Upper lobe of right lung (tissue), 1 donor: ENCODE measurements around the gene CASKIN1. TPM values are rescaled to one million over a fixed set of nuclear protein-coding genes. Genes with fewer than 3 reads are reported as not detected.

Source experiments
- ATAC-seq: fragments of 200-7000 bp; cut with Tn5 transposase; one replicate; pipeline ENCODE4 v1.9.1; 2020; ENCODE audit warnings: mild to moderate bottlenecking, moderate library complexity
- DNase-seq: peaks from one replicate; pipeline ENCODE4 v3.0.0-alpha.2; 2020
- H3K27ac ChIP-seq: fragments of 200-600 bp; one replicate; pipeline ENCODE4 v1.8.0; 2022
- H3K27me3 ChIP-seq: fragments of 200-600 bp; one replicate; pipeline ENCODE4 v1.8.0; 2022; ENCODE audit warnings: mild to moderate bottlenecking
- H3K36me3 ChIP-seq: fragments of 200-600 bp; one replicate; pipeline ENCODE4 v1.8.0; 2022
- H3K4me1 ChIP-seq: fragments of 200-600 bp; one replicate; pipeline ENCODE4 v1.8.0; 2022
- H3K4me3 ChIP-seq: fragments of 200-600 bp; one replicate; pipeline ENCODE4 v1.8.0; 2022; ENCODE audit warnings: mild to moderate bottlenecking
- H3K9me3 ChIP-seq: fragments of 200-600 bp; one replicate; pipeline ENCODE4 v1.8.0; 2022
- CTCF ChIP-seq: fragments of 200-600 bp; IDR thresholded peaks from one replicate; pipeline ENCODE4 v1.8.0; 2022; ENCODE audit warnings: antibody characterized with exemption
- intact Hi-C: fragments of 100-400 bp; cut with DNase I; formaldehyde crosslinking; loops from one replicate; pipeline ENCODE4 v1.11.0; 2022
- total RNA-seq: library from RNA; stranded (reverse); fragmentation: NEBNext Ultra II Directional; extraction: Animal tissue kit (Norgen Biotek cat#: 25700); gene quantifications from one replicate; pipeline ENCODE4 v1.2.1, GENCODE V29; 2021
- donor health status: DM: no; HTN: yes; CAD: no; lungs with severe emphysema.

Gene CASKIN1
- total RNA-seq, 1 donor from 2014 or later: 0.06 TPM

DNA sequence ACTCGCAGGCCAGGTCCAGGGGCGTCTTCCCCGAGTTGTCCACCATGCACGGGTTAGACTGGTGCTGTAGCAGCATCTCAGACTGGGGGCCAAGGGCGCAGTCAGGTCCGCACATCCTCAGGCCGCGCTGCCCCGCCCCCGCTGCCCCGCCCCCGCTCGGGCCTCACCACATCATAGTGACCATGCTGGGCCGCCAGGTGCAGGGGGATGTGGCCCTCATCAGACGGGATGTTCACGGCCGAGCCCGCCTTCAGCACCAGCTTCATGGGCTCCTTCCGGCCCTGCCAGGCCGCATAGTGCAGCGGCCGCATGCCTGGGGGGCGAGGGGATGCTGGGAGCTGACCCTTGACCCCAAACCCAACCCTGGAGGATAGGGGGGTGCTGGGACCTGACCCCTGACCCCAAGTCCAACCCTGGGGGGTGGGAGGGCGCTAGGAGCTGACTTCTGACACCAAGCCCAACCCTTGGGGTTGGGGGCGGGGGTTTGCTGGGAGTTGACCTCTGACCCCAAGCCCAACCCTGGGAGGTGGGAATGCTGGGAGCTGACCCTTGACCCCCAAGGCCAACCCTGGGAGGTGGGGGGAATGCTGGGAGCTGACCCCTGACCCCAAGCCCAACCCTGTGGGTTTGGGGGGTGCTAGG is 7.0 kb downstream of the CASKIN1 start:
- Histone ChIP-seq H3K36me3 (no peaks in the 10 kb centered on the region), H3K4me1 (no peaks in the 10 kb centered on the region), H3K27ac (no peak overlapping the region), H3K4me3 (no peak overlapping the region), H3K27me3 (peaks cover 8% of the 10 kb centered on the region), H3K9me3 (no peaks in the 10 kb centered on the region)
- DNase-seq: no peak
- no peak for TF ChIP-seq CTCF
- intact Hi-C loops: no loop called here
- ATAC-seq: no peak

DNA sequence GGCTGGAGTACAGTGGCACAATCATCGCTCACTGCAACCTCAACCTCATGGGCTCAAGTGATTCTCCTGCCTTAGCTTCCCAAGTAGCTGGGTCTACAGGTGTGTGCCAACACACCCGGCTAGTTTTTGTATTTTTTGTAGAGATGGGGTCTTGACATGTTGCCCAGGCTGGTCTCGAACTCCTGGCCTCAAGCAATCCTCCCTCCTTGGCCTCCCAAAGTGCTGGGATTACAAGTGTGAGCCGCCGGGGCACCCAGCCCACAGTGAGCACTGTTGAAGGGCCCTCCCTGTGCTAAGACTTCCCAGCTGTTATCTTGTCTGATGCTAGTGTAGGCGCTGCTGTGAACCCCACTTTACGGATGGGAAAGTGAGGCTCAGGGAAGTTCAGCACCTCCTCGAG is 8.0 kb downstream of the CASKIN1 start:
- Histone ChIP-seq H3K36me3 (no peaks in the 10 kb centered on the region), H3K27me3 (no peaks in the 10 kb centered on the region), H3K4me3 (no peak overlapping the region), H3K9me3 (no peaks in the 10 kb centered on the region), H3K27ac (no peak overlapping the region), H3K4me1 (no peaks in the 10 kb centered on the region)
- DNase-seq (no peak), ATAC-seq (no peak)
- TF ChIP-seq CTCF: no peak
- intact Hi-C loops: no loop called here

GRCh38 chr16:2187212-2187611 is 9.2 kb downstream of the CASKIN1 start:
- intact Hi-C loops: no loop called here
- no peaks in the 10 kb centered on the region for H3K27me3 ChIP-seq
- no peak for ATAC-seq

GRCh38 chr16:2186505-2186904 is 9.9 kb downstream of the CASKIN1 start:
- no peak for DNase-seq
- no peak overlapping the region for H3K4me3 ChIP-seq
- H3K27ac ChIP-seq: no peak overlapping the region
- intact Hi-C loops: no loop called here
- no peaks in the 10 kb centered on the region for H3K4me1 ChIP-seq
- H3K27me3 ChIP-seq: no peaks in the 10 kb centered on the region
- ATAC-seq: no peak
- no peak for TF ChIP-seq CTCF
- no peaks in the 10 kb centered on the region for H3K36me3 ChIP-seq
- no peaks in the 10 kb centered on the region for H3K9me3 ChIP-seq

More at GRCh38 chr16:2187212-2187611, 9.2 kb downstream of the CASKIN1 start:
- Histone ChIP-seq H3K36me3 (no peaks in the 10 kb centered on the region), H3K4me1 (no peaks in the 10 kb centered on the region), H3K4me3 (no peak overlapping the region), H3K27ac (no peak overlapping the region), H3K9me3 (no peaks in the 10 kb centered on the region)
- no peak for TF ChIP-seq CTCF
- no peak for DNase-seq

DNA sequence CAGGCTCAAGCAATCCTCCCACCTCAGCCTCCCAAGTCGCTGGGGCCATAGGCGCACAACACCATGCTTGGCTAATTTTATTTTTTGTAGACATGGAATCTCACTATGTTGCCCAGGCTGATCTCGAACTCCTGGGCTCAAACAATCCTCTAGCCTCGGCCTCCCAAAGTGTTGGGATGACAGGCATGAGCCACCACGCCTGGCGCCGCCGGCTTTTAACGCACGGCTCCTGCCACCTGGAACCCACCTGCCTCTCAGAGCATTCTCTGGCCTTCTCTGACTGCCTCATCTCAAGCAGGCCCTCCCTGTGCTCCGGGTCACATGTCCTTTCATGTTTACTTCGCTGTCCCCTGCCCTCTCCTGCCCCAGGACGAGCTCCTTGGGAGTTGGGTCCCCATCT is 10.3 kb downstream of the CASKIN1 start:
- Histone ChIP-seq H3K27ac (no peak overlapping the region), H3K9me3 (no peaks in the 10 kb centered on the region), H3K4me1 (no peaks in the 10 kb centered on the region), H3K36me3 (no peaks in the 10 kb centered on the region), H3K4me3 (no peak overlapping the region), H3K27me3 (no peaks in the 10 kb centered on the region)
- DNase-seq: no peak
- intact Hi-C loops: no loop called here
- no peak for ATAC-seq
- TF ChIP-seq CTCF: no peak

- intact Hi-C loops: no loop called here
- ATAC-seq: no peak
- TF ChIP-seq CTCF: no peak
- Histone ChIP-seq H3K9me3 (no peaks in the 10 kb centered on the region), H3K36me3 (no peaks in the 10 kb centered on the region), H3K27me3 (no peaks in the 10 kb centered on the region), H3K4me3 (no peak overlapping the region), H3K4me1 (no peaks in the 10 kb centered on the region), H3K27ac (no peak overlapping the region)
- DNase-seq: no peak
These were observed 11.4 kb downstream of the CASKIN1 start for GRCh38 chr16:2184962-2185361.
